Testis (tissue), 3 donors: Measurements from ENCODE around the gene SRGAP1. TPM values are rescaled to one million over a fixed set of nuclear protein-coding genes. Genes with fewer than 3 reads are reported as not detected.
"Not testable (repeated sequence)": the region's sequence is repeated elsewhere in the genome, so short reads cannot be mapped to it uniquely, and the experiment has no call there.

Experiments used
- DNase-seq: peaks from one replicate; pipeline ENCODE4 v3.0.0-alpha.2; 2019
- H3K27ac ChIP-seq, 2 donors: fragments of 200-600 bp; sonication (generic); one replicate each; pipeline ENCODE4 v1.5.1; 2019
- H3K27me3 ChIP-seq: fragments of 200-600 bp; sonication (generic); one replicate; pipeline ENCODE4 v1.5.1; 2019
- H3K36me3 ChIP-seq: fragments of 200-600 bp; sonication (generic); one replicate; pipeline ENCODE4 v1.5.1; 2017; ENCODE audit warnings: low read depth; ENCODE audit errors: missing control alignments
- H3K4me1 ChIP-seq: fragments of 200-600 bp; sonication (generic); one replicate; pipeline ENCODE4 v1.5.1; 2019
- H3K4me3 ChIP-seq, 2 donors: fragments of 200-600 bp; sonication (generic); one replicate each; pipeline ENCODE4 v1.5.1; 2017 to 2019
- H3K9me3 ChIP-seq: fragments of 200-600 bp; sonication (generic); one replicate; pipeline ENCODE4 v1.5.1; 2017
- CTCF ChIP-seq, 3 experiments: fragments of 450-650 bp in 2 of 3; fragments of 200-600 bp in 1 of 3; sonication (generic) in 1 of 3; IDR thresholded peaks; one replicate each; pipeline ENCODE4 v1.5.1; 2016 to 2019; ENCODE audit warnings: antibody characterized with exemption in 3 of 3, mild to moderate bottlenecking in 2 of 3, moderate library complexity in 1 of 3
- POLR2A ChIP-seq: fragments of 450-650 bp; IDR thresholded peaks from one replicate; pipeline ENCODE4 v1.6.1; 2017; ENCODE audit warnings: antibody characterized with exemption, mild to moderate bottlenecking, moderate library complexity
- WGBS, 2 donors: methylation state at CpG; one replicate each; pipeline ENCODE4 v1.1.5; 2018; 5-methylcytosine and 5-hydroxymethylcytosine counted together
- intact Hi-C: fragments of 100-400 bp; cut with DNase I; formaldehyde crosslinking; loops from one replicate; pipeline ENCODE4 v1.15.1; 2023; ENCODE audit warnings: low total_unique reads
- polyA plus RNA-seq: library from polyadenylated mRNA; stranded (reverse); fragments of 350-450 nt; fragmentation: Illumina TruSeq; extraction: RNeasy Lipid Tissue Mini Kit (QIAGEN cat#74804); gene quantifications from one replicate; pipeline ENCODE4 v1.2.3, GENCODE V29; 2014; ENCODE audit warnings: low read depth, low replicate concordance; ENCODE audit not compliant: insufficient read depth
- total RNA-seq, 2 donors: library from RNA; depleted of rRNA; stranded (reverse); fragments of >200 nt; gene quantifications; one replicate each; pipeline ENCODE4 v1.2.3, GENCODE V29; 2016

The SRGAP1 gene
- total and polyA plus RNA-seq, 3 donors from 2014 or later, result 9.4 to 47.2 (median 26.9) TPM

- TF ChIP-seq CTCF (IDR thresholded peaks at IDR 0.05), result no peak
- 42 to 59% methylated on average over 4 of the region's 4 CpGs for WGBS, 2 donors
- peaks cover 3% of the 10 kb centered on the region for H3K4me1 ChIP-seq
Observed at GRCh38 chr12:63841571-63841970, 2.9 kb upstream of the SRGAP1 start.

GRCh38 chr12:63842750-63843149 is 1.8 kb upstream of the SRGAP1 start:
- intact Hi-C loops, result loop anchor here (10.0 kb wide), 1 partner anchor 342 kb away; no protein-coding TSS in a partner anchor
- not testable (repeated sequence) for H3K27ac ChIP-seq, H3K4me1 ChIP-seq, H3K9me3 ChIP-seq, H3K27me3 ChIP-seq, DNase-seq, H3K36me3 ChIP-seq
- peak overlapping the region; percentile 82 to 94 for H3K4me3 ChIP-seq
- 70 to 76% methylated on average over 17 of the region's 17 CpGs for WGBS, 2 donors

More at GRCh38 chr12:63841571-63841970, 2.9 kb upstream of the SRGAP1 start:
- intact Hi-C loops, result loop anchor here (10.0 kb wide), 1 partner anchor 343 kb away; no protein-coding TSS in a partner anchor
- Histone ChIP-seq H3K36me3 (no peaks in the 10 kb centered on the region), H3K9me3 (no peaks in the 10 kb centered on the region), H3K4me3 (no peak overlapping the region), H3K27ac (no peak overlapping the region), H3K27me3 (no peaks in the 10 kb centered on the region)
- no peak for DNase-seq

GRCh38 chr12:63843254-63843720 is 1.2 kb upstream of the SRGAP1 start:
- peak overlapping the region; percentile 95 for H3K27ac ChIP-seq
- peak overlapping the region; percentile 82 to 94 for H3K4me3 ChIP-seq
- H3K36me3 ChIP-seq, result no peaks in the 10 kb centered on the region
- intact Hi-C loops, result loop anchor here (10.0 kb wide), 1 partner anchor 342 kb away; no protein-coding TSS in a partner anchor
- H3K4me1 ChIP-seq, result peaks cover 4% of the 10 kb centered on the region
- H3K27me3 ChIP-seq, result no peaks in the 10 kb centered on the region
- no peak for TF ChIP-seq POLR2A
- no peak for TF ChIP-seq CTCF (IDR thresholded peaks at IDR 0.05)
- no peak for DNase-seq
- H3K9me3 ChIP-seq, result no peaks in the 10 kb centered on the region
- 2 to 6% methylated on average over 17 of the region's 28 CpGs for WGBS, 2 donors

- H3K9me3 ChIP-seq, result no peaks in the 10 kb centered on the region
- peak; percentile 93 for DNase-seq
- H3K27ac ChIP-seq, result peak overlapping the region; percentile 95
- WGBS, 2 donors, result 0% methylated on average over 73 of the region's 80 CpGs; no CpG with 5 or more reads in 1 of the 2 donors
- no peaks in the 10 kb centered on the region for H3K27me3 ChIP-seq
- peaks cover 4% of the 10 kb centered on the region for H3K4me1 ChIP-seq
- intact Hi-C loops, result loop anchor here (10.0 kb wide), 1 partner anchor 341 kb away; no protein-coding TSS in a partner anchor
- H3K4me3 ChIP-seq, result peak overlapping the region; percentile 82 to 94
- H3K36me3 ChIP-seq, result no peaks in the 10 kb centered on the region
- TF ChIP-seq POLR2A, result no peak
- TF ChIP-seq CTCF (IDR thresholded peaks at IDR 0.05), result peak; percentile 91 to 98 (median 97)
Observed at GRCh38 chr12:63843721-63844390, 644 bp upstream of the SRGAP1 start.

- H3K36me3 ChIP-seq, result no peaks in the 10 kb centered on the region
- H3K27ac ChIP-seq, result peak overlapping the region; percentile 95
- TF ChIP-seq CTCF (IDR thresholded peaks at IDR 0.05) (no peak), POLR2A (no peak)
- H3K27me3 ChIP-seq, result no peaks in the 10 kb centered on the region
- peak overlapping the region in 1 of 2 donors; percentile 94 for H3K4me3 ChIP-seq
- H3K9me3 ChIP-seq, result no peaks in the 10 kb centered on the region
- peaks cover 4% of the 10 kb centered on the region for H3K4me1 ChIP-seq
- 28 to 50% methylated on average over 2 of the region's 2 CpGs for WGBS, 2 donors
- no peak for DNase-seq
- intact Hi-C loops, result loop anchor here (10.0 kb wide), 1 partner anchor 339 kb away; no protein-coding TSS in a partner anchor
Observed at GRCh38 chr12:63845726-63846125, 1.2 kb downstream of the SRGAP1 start.
